ENCODE data around the gene MRGPRE.

Gene MRGPRE

GRCh38 chr11:3196161-3197043 is 35.8 kb downstream of the MRGPRE start:
- DNase-seq (ENCODE audit: low read depth in 3 of 3): no peak

DNA sequence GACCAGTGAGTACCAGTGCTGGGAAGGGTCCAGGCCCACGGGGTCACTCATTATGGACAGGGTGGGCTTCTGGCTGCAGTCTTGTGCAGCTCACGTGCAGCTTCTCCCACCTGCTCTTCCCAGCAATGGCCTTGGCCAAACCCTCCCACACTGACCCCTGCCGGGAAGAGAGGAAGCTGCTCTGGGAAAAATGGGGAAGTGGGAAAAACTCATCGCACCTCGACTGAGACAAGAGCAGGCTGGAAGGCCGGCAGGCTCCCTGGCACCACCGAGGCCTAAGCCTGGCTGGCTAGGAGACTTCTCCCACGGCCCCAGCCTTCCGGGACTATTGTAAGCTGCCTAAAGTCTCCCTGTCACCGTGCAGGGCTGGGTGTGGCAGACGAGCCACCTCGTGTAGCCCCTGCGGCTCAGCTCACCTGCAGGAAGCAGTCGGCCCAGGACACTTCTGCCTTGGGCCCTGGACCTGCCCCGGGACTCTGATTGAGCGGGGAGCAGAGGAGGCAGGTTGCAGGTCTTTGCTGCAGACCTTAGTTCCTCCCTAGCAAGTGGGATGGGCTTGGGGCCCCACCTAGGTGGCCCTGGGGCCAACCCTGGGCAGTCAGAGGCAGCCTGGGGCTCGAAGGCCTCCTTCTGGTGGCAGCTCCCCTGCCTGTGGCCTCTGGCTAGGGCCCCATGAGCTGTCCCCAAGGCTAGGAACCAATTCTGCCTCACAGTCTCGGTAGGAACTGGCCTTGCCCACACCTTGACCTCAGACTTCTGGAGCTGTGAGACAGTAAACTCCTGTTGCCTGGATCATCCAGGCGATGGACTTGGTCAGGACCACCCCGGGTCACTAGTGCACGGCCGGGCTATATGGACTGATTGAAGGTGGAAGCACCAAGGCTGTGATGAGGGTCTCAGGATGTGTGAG is 36.7 kb downstream of the MRGPRE start:
- DNase-seq (ENCODE audit: low read depth in 3 of 3): no peak

DNA sequence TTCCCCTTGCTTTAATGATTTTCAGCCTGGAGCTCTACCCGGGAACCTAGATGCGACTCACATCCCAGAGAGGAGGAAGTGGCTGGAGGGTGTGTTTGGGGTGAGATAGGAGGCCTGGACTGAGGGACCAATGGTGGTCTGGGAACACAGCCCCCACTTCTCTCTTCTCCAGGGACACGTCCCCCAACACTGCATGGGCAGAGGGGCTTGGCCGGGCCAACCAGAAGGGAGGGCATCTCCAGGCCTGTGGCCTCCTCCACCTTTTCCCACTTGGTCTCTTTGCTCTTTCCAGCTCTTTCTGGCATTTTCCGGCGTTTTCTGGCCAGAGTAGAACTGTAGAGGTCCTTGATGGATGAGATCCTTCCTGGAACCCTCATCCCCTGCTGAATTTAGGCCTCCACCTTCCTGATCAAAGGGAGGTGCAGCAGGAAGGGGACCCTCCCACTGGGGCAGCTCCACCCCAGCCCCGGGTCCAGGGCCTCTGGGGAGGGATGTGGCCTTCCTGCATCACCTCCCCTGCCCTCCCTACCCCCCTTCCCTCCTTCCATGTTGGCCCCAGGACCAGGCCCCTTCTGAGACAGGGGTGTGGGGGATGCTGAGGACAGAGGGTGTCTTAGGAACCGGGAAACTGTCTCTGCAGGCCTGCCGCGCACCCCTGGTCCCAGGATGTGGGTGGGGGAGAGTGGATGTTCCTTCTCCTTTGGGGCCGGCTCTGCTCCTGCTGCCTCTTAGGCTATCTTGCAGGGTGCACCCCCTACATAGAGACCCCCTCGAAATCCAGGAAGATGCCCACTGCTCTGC is 38.0 kb downstream of the MRGPRE start:
- no peak for DNase-seq (ENCODE audit: low read depth in 3 of 3)

GRCh38 chr11:3193373-3194015 is 38.7 kb downstream of the MRGPRE start:
- DNase-seq (ENCODE audit: low read depth in 3 of 3): no peak

GRCh38 chr11:3192511-3193372 is 39.5 kb downstream of the MRGPRE start:
- no peak for DNase-seq (ENCODE audit: low read depth in 3 of 3)

DNA sequence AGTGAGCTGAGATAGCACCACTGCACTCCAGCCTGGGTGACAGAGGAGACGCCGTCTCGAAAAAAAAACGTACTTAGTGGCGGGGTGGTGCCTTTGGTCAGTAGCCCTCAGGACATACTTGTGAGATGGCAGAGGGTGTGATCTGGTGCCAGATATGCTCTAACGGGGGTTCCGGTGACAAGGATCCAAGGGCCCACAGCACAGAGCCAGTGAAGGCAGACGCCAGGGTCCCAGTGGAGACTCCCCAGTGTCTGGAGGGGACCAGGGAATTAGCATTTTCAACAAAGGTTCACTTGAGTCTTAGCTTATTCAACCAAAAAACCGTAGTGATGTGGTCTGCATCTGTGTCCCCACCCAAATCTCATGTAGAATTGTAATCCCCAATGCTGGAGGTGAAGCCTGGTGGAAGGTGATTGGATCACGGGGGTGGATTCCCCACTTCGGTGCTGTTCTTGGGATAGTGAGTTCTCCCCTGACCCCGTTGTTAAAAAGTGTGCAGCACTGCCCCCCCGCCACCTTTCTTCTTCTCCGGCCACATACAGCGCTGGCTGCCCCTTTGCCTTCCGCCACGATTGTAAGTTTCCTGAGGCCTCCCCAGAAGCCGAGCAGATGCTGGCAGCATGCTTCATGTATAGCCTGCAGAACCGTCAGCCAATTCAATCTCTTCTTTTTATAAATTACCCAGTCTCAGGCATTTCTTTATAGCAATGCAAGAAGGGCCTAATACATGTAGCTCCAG is 40.5 kb downstream of the MRGPRE start:
- DNase-seq (ENCODE audit: low read depth in 3 of 3): no peak

GRCh38 chr11:3190600-3190999 is 41.6 kb downstream of the MRGPRE start:
- DNase-seq (ENCODE audit: low read depth in 3 of 3): no peak

- DNase-seq (ENCODE audit: low read depth in 3 of 3): no peak
Measured at GRCh38 chr11:3189886-3190583, 42.2 kb downstream of the MRGPRE start.

DNA sequence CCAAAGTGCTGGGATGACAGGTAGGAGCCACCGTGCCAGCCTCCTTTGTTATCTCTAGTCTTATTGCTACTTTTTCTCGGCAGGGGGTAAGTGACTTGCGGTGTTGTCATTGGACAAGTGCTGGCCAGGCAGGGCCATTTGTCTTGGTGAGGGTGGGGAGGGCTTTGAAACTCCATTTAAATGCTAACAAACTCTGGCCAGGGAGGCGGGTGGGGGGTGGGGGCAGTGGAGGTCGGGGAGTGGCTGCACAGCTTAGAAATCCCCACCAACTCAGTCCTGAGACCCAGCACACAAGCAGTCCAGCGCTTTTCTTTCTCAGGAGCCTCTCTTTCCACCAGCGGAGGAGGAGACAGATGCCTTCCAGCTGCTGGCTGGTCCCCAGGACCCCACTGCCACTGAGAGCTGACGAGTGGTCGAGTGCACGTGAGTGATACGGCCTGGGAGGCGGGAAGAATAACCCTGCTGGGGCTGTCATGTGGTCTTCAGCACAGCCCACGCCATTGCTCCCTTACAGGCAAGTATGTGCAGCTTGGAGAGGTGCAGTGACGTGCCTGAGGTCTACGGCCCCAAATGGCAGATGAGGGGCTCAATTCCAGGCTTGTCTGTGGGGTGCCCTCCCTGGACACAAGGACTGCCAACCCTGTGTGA is 42.9 kb downstream of the MRGPRE start:
- no peak for DNase-seq (ENCODE audit: low read depth in 3 of 3)

DNA sequence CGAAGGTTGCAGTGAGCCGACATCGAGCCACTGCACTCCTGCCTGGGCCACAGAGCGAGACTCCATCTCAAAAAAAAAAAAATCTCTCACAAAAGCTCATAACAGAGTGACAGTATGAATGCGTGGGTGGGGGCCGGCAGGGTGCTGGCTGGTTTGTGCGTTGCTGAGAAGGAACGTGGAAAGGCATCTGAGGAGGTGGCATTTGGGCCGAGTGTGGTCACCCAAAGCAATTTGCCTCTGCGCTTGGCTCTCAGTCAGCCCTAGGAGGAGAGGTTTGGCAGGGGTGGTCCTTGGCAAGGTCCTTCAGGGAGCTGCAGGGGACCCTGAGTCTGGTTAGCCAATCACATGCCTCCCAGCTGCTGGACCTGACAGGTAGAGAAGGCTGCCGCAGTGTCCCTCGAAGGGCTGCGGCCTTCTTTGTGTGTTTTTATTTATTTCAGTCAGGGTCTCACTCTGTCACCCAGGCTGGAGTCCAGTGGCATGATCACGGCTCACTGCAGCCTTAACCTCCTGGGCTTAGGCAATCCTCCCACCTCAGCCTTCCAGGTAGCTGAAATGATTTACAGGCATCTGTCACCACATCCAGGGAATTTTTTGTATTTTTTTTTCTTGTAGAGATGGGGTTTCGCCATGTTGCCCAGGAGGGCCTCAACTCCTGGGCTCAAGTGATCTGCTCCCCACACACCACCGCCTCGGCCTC is 43.6 kb downstream of the MRGPRE start:
- DNase-seq (ENCODE audit: low read depth in 3 of 3): no peak

GRCh38 chr11:3186166-3186953 is 45.9 kb downstream of the MRGPRE start:
- DNase-seq (ENCODE audit: low read depth in 3 of 3): no peak

DNA sequence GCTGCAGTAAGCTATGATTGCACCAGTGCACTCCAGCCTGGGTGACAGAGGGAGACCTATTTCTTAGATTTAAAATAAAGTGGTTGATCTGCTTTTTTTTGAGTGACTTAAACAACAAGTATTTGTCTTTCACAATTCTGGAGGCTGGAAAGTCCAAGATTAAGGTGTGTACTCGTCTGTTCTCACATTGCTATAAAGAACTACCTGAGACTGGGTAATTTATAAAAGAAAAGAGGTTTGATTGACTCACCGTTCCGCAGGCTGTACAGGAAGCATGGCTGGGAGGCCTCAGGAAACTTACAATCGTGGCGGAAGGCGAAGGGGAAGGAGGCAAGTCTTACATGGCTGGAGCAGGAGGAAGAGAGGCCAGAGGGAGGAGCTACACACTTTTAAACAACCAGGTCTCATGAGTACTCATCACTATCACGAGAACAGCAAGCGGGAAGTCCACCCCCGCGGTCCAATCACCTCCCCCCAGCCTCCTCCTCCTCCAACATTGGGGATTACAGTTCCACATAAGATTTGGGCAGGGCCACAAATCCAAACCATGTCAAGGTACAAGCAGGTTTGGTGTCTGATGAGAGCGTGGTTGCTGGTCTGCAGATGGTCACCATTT is 47.4 kb downstream of the MRGPRE start:
- no peak for DNase-seq (ENCODE audit: low read depth in 3 of 3)

GRCh38 chr11:3183523-3183922 is 48.7 kb downstream of the MRGPRE start:
- no peak for DNase-seq (ENCODE audit: low read depth in 3 of 3)

GRCh38 chr11:3182462-3182852 is 49.8 kb downstream of the MRGPRE start:
- DNase-seq (ENCODE audit: low read depth in 3 of 3): no peak

DNA sequence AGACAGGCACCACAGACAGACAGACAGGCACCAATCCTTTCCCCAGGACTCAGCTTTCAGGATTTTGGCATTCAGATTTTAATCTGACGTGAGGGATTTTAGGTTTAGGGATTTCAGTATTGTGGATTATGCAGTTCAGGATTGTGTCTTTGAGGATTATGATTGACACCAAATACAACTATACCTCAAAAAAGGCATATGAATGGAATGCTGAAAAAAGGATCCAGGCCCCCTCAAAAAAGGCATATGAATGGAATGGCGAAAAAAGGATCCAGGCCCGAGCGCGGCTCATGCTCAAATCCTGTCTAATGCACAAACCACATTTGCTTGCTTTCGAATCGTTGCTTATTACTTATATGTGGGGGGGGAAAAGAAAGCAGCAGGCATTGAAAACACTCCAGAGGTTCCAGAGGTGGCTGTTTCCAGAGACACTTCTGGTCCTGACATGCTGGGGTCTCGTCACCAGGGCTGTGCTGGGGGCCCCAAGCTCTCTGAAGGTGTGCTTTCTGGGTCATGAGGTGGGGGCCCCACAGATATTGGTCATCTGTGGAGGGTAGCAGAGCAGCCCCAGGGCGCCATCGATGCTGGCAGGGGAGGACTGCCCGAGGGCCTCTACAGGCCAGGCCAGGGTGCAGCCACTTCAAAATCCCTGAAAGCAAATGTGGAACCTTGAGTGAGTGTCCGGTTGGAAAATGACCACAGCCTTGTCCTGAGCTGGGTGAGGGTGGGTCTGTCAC is 50.3 kb downstream of the MRGPRE start:
- no peak for DNase-seq (ENCODE audit: low read depth in 3 of 3)

DNA sequence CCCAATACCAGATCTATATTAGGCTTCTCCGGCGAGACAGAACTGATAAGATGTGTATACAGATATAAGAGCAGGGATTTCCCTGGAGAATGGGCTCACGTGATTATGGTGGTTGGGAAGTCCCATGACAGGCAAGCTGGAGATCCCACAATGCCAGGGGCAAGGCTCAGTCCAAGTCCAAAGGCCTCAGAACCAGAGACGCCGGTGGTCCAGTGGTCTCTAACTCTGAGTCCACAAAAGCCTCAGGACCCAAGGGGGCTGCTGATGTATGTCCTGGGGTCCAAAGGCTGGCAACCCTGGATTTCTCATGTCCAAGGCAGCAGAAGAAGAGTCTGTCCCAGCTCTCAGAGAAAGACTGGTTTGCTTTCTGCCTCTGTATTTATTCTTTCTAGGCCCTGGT is 51.3 kb downstream of the MRGPRE start:
- DNase-seq (ENCODE audit: low read depth in 3 of 3): no peak
